A549 (cell line): ENCODE data around the gene TMEM156. TPM values are rescaled to one million over a fixed set of nuclear protein-coding genes. Genes with fewer than 3 reads are reported as not detected.

Source experiments
- ATAC-seq, 2 experiments: fragments of 200-7000 bp in 1 of 2; fragments of >200 bp in 1 of 2; cut with Nextera tagmentation in 1 of 2; cut with Tn5 transposase in 1 of 2; 3 replicates each; pipeline versions ENCODE4 v1.8.0 to v1.9.1; 2018 to 2020; ENCODE audit warnings: mild to moderate bottlenecking in 1 of 2, moderate library complexity in 1 of 2
- CTCF ChIA-PET: fragments of 300-600 bp; sonication (Branson Sonifier 250); formaldehyde crosslinking; extraction: SDS; loops from one replicate; lab custom pipeline; 2021; ENCODE audit warnings: antibody characterized with exemption, inconsistent platforms; lab: Yijun Ruan, JAX
- POLR2A ChIA-PET: fragments of 350-600 bp; formaldehyde crosslinking; extraction: SDS; loops from one replicate; lab custom pipeline; 2021; ENCODE audit warnings: antibody characterized with exemption, inconsistent platforms; lab: Yijun Ruan, JAX
- DNase-seq, 2 experiments: peaks; one replicate each; pipeline versions ENCODE4 v3.0.0 to v3.0.0-alpha.2; 2011 to 2016; ENCODE audit warnings: low read depth in 1 of 2, low spot score in 1 of 2
- FAIRE-seq: peaks from 2 replicates; lab custom pipeline; 2011; peaks lifted over from hg19 to GRCh38; lab: Jason Lieb, UNC
- H3K27ac ChIP-seq, 2 experiments: fragments of >200 bp; sonication (Bioruptor Twin); formaldehyde crosslinking; 3 replicates each; pipeline ENCODE4 v1.5.1; 2016 to 2017
- H3K4me1 ChIP-seq: fragments of >200 bp; sonication (Bioruptor Twin); formaldehyde crosslinking; 3 replicates; pipeline ENCODE4 v1.6.1; 2016
- H3K4me2 ChIP-seq: fragments of >200 bp; sonication (Bioruptor Twin); formaldehyde crosslinking; 3 replicates; pipeline ENCODE4 v1.6.1; 2016
- H3K4me3 ChIP-seq: fragments of >200 bp; sonication (Bioruptor Twin); formaldehyde crosslinking; 3 replicates; pipeline ENCODE4 v1.5.1; 2016
- H3K9me3 ChIP-seq: fragments of >200 bp; sonication (Bioruptor Twin); formaldehyde crosslinking; 3 replicates; pipeline ENCODE4 v1.6.1; 2016
- CBX2 ChIP-seq: fragments of 200-600 bp; sonication (generic); IDR thresholded peaks from 2 replicates; pipeline ENCODE4 v1.6.1; 2016; ENCODE audit warnings: low read depth, mild to moderate bottlenecking, borderline replicate concordance
- CHD2 ChIP-seq: fragments of 150-350 bp; IDR thresholded peaks from 2 replicates; pipeline ENCODE4 v1.6.1; 2014; ENCODE audit warnings: low read length; ENCODE audit not compliant: partially characterized antibody
- E2F6 ChIP-seq: IDR thresholded peaks from 2 replicates; pipeline ENCODE4 v1.6.1; 2012; ENCODE audit warnings: low read depth, borderline replicate concordance
- EHMT2 ChIP-seq: fragments of 200-600 bp; sonication (generic); IDR thresholded peaks from 2 replicates; pipeline ENCODE4 v1.6.1; 2016; ENCODE audit warnings: antibody characterized with exemption, low read depth, mild to moderate bottlenecking, moderate library complexity
- EP300 ChIP-seq, 2 experiments: fragments of >200 bp; sonication (Bioruptor Twin); formaldehyde crosslinking; IDR thresholded peaks; 2 replicates in 1 of 2; 3 replicates in 1 of 2; pipeline ENCODE4 v1.6.1; 2016 to 2017
- FOSB ChIP-seq: fragments of 250-450 bp; sonication (Bioruptor Pico); IDR thresholded peaks from 2 replicates; pipeline ENCODE4 v1.5.0; 2020; ENCODE audit warnings: mild to moderate bottlenecking, moderate library complexity
- FOSL2 ChIP-seq, 2 experiments: fragments of 450-650 bp in 1 of 2; fragments of >200 bp in 1 of 2; sonication (Bioruptor Twin) in 1 of 2; formaldehyde crosslinking; IDR thresholded peaks; 2 replicates each; pipeline versions ENCODE4 v1.5.0 to v1.6.1; 2016 to 2020; ENCODE audit warnings: mild to moderate bottlenecking in 1 of 2, moderate library complexity in 1 of 2
- HMGXB4 ChIP-seq: fragments of 250-450 bp; sonication (Bioruptor Pico); IDR thresholded peaks from 2 replicates; pipeline ENCODE4 v1.5.0; 2021; ENCODE audit warnings: mild to moderate bottlenecking, moderate library complexity, borderline replicate concordance
- HOXB13 ChIP-seq: fragments of 250-450 bp; sonication (Bioruptor Pico); IDR thresholded peaks from 2 replicates; pipeline ENCODE4 v1.5.0; 2020; ENCODE audit warnings: low read depth, mild to moderate bottlenecking, moderate library complexity
- HOXB5 ChIP-seq: fragments of 250-450 bp; sonication (Bioruptor Pico); IDR thresholded peaks from 2 replicates; pipeline ENCODE4 v1.5.0; 2020; ENCODE audit warnings: mild to moderate bottlenecking, moderate library complexity
- KDM1A ChIP-seq: fragments of 200-600 bp; sonication (generic); IDR thresholded peaks from 2 replicates; pipeline ENCODE4 v1.6.1; 2016; ENCODE audit warnings: low read depth, mild to moderate bottlenecking
- MAZ ChIP-seq: fragments of 150-350 bp; IDR thresholded peaks from 2 replicates; pipeline ENCODE4 v1.6.1; 2014; ENCODE audit warnings: antibody characterized with exemption, low read depth, low read length, borderline replicate concordance
- MYC ChIP-seq: IDR thresholded peaks from 2 replicates; pipeline ENCODE4 v1.6.1; 2012; ENCODE audit warnings: mild to moderate bottlenecking, inconsistent platforms, low read length, improper control_type of control experiment, borderline replicate concordance
- PHF8 ChIP-seq: fragments of 200-600 bp; sonication (generic); IDR thresholded peaks from 2 replicates; pipeline ENCODE4 v1.6.1; 2016; ENCODE audit warnings: low read depth, mild to moderate bottlenecking, antibody characterized with exemption, moderate library complexity, borderline replicate concordance
- POLR2A ChIP-seq: IDR thresholded peaks from 2 replicates; pipeline ENCODE4 v1.6.1; 2012; ENCODE audit warnings: mild to moderate bottlenecking, low read length
- SREBF2 ChIP-seq: fragments of 450-650 bp; IDR thresholded peaks from 2 replicates; pipeline ENCODE4 v1.6.1; 2014; ENCODE audit warnings: mild to moderate bottlenecking, moderate library complexity
- TFCP2L1 ChIP-seq: fragments of 250-450 bp; sonication (Bioruptor Pico); IDR thresholded peaks from 2 replicates; pipeline ENCODE4 v1.5.0; 2021; ENCODE audit warnings: mild to moderate bottlenecking
- USF2 ChIP-seq: fragments of 450-650 bp; IDR thresholded peaks from 2 replicates; pipeline ENCODE4 v1.6.1; 2014; ENCODE audit warnings: antibody characterized with exemption
- ZSCAN20 ChIP-seq: fragments of 250-450 bp; sonication (Bioruptor Pico); IDR thresholded peaks from 2 replicates; pipeline ENCODE4 v1.8.0; 2022; ENCODE audit warnings: mild to moderate bottlenecking, moderate library complexity
- WGBS: methylation state at CpG from one replicate; pipeline ENCODE4 v1.1.6; 2017; ENCODE audit errors: missing lambda C conversion rate; 5-methylcytosine and 5-hydroxymethylcytosine counted together
- polyA plus RNA-seq, 4 experiments: library from polyadenylated mRNA; depleted of rRNA in 3 of 4; stranded (reverse); fragments of >200 nt; fragmentation: RNase III in 1 of 4; extraction: RNeasy Plus Mini Kit Qiagen cat#74134 plus additional on column Dnase treatment in 1 of 4; gene quantifications; 2 replicates in 3 of 4; 3 replicates in 1 of 4; pipeline ENCODE4 v1.2.3, GENCODE V29; 2011 to 2017

The TMEM156 gene
- polyA plus RNA-seq, 2 of the 4 experiments (the other 2 are of a cell fraction), result 10.4 to 45.1 TPM

- no peak for TF ChIP-seq ZSCAN20
- TF ChIP-seq, all 56 proteins: peak for 0
- CTCF ChIA-PET, result interaction anchor here (1.0 kb wide), 1 partner anchor 18 kb away, joined by 3 read pairs; no protein-coding TSS in a partner anchor
- Histone ChIP-seq H3K4me3 (no peak overlapping the region), H3K4me1 (peaks cover 33% of the 10 kb centered on the region; the same call in 2 of the 3 replicates), H3K4me2 (peak overlapping the region; percentile 87), H3K27ac (peak overlapping the region; percentile 86 to 87; a peak in 4 of 6 replicates), H3K9me3 (no peaks in the 10 kb centered on the region)
- ATAC-seq, result no peak
- POLR2A ChIA-PET, result interaction anchor here (1.0 kb wide), 1 partner anchor 19 kb away, joined by 6 read pairs; no protein-coding TSS in a partner anchor
- 94% methylated on average over 3 of the region's 3 CpGs for WGBS
- no peak for FAIRE-seq
- no peak for DNase-seq
Observed at GRCh38 chr4:39024311-39024865, 7.8 kb downstream of the TMEM156 start.

GRCh38 chr4:39023059-39023458, 9.2 kb downstream of the TMEM156 start:
- TF ChIP-seq EP300 (IDR thresholded peaks at IDR 0.05) (no peak), CHD2 (no peak), SREBF2 (no peak), FOSB (no peak), POLR2A (no peak), MAZ (no peak), PHF8 (no peak), EHMT2 (no peak), HMGXB4 (no peak)
- WGBS, result 88% methylated on average over 1 of the region's 1 CpG
- Histone ChIP-seq H3K4me3 (no peak overlapping the region), H3K4me1 (peaks cover 25% of the 10 kb centered on the region; the same call in 2 of the 3 replicates), H3K4me2 (no peak overlapping the region), H3K9me3 (no peaks in the 10 kb centered on the region), H3K27ac (0 out of 6 replicates have a peak overlapping the region, but pooled peaks of 1 of the 2 experiments have one; percentile 10)
- FAIRE-seq, result no peak
- ChIA-PET POLR2A (no interaction called here), CTCF (no interaction called here)
- no peak for DNase-seq
- no peak for ATAC-seq

- Histone ChIP-seq H3K4me1 (peaks cover 17% of the 10 kb centered on the region; the same call in 2 of the 3 replicates), H3K27ac (no peak overlapping the region), H3K4me3 (no peak overlapping the region), H3K4me2 (no peak overlapping the region), H3K9me3 (no peaks in the 10 kb centered on the region)
- 94% methylated on average over 2 of the region's 2 CpGs for WGBS
- TF ChIP-seq HOXB5 (CRISPR knock-in tag) (no peak), HOXB13 (CRISPR knock-in tag) (no peak), MYC (no peak), USF2 (no peak), FOSL2 (IDR thresholded peaks at IDR 0.05) (no peak), FOSL2 (CRISPR knock-in tag; IDR thresholded peaks at IDR 0.05) (no peak), TFCP2L1 (CRISPR knock-in tag) (no peak), MAZ (no peak), CBX2 (no peak), E2F6 (no peak), KDM1A (no peak)
- FAIRE-seq (no peak), DNase-seq (no peak), ATAC-seq (no peak)
- ChIA-PET CTCF (no interaction called here), POLR2A (no interaction called here)
Observed at GRCh38 chr4:39022241-39022640, 10.0 kb downstream of the TMEM156 start.
